ENCODE data around the gene OPTC.

The OPTC gene

DNA sequence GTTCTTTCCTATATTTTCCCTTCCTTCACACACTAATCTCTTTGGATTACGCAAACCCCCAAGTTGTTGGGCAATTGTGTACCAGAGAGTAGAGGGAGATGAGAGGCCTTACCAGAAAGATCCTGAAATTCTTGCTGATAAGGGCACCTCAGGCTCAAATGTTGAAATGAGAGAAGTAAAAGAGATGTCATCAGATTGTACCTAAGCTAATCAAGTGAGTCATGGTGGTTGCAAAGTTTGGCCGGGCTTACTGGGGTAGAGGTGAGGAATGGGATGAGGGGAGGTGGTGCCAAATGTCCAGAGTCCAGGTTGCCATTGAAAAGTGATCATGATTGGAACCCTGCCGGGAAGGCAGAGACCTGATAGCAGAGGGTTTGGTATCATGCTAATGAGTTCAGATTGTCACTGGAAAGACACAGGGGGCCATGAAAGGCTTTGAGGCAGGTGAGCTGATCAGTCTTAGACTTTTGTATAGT lies 43.1 kb downstream of the OPTC start:
- Histone ChIP-seq H3K27me3 (ENCODE audit: control insufficient read depth, insufficient read depth, low read length) (no peaks in the 10 kb centered on the region), H3K36me3 (ENCODE audit: control insufficient read depth, insufficient read depth, low read length) (no peaks in the 10 kb centered on the region), H3K4me3 (ENCODE audit: low read depth, low read length) (no peak overlapping the region), H3K27ac (ENCODE audit: low read depth, low read length) (no peak overlapping the region), H3K4me1 (ENCODE audit: control insufficient read depth, insufficient read depth, low read length) (peaks cover 3% of the 10 kb centered on the region; the same call in 1 of the 2 replicates), H3K9me3 (ENCODE audit: control insufficient read depth, insufficient read depth, low read depth, low read length) (no peaks in the 10 kb centered on the region), H3K9ac (ENCODE audit: low read length) (no peak overlapping the region)

DNA sequence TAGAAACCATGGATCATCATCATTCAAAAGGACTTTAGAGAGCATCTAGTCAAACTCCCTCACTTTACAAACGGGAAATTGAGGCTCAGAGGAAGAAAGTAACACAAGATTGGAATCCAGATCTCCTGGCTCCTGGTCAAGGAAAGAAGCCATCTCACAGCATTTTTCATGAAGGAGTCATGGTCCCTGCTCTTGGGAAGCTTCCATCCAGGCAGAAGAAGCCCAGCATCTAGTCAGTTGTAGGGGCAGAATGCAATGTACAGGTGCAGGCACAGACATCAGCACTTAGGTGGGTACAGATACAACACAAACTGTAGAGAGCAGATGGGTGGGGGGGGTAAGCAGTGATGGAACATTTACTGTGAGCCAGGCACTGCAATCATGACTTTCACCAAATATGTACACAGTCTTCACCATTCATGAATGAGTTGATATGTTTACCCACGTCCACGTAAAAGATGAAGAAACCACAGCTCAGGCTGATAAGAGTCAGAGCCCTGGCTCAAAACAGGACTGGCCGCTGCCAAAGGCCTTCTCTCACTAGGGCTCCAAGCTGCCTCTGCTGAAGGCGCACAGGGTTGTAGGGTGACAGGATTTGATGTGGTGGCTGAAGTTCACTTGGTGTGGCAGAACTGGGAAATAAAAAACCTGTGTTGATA lies 44.0 kb downstream of the OPTC start:
- peaks cover 3% of the 10 kb centered on the region; the same call in 1 of the 2 replicates for H3K4me1 ChIP-seq (ENCODE audit: control insufficient read depth, insufficient read depth, low read length)
- no peaks in the 10 kb centered on the region for H3K36me3 ChIP-seq (ENCODE audit: control insufficient read depth, insufficient read depth, low read length)
- no peaks in the 10 kb centered on the region for H3K27me3 ChIP-seq (ENCODE audit: control insufficient read depth, insufficient read depth, low read length)
- H3K9me3 ChIP-seq (ENCODE audit: control insufficient read depth, insufficient read depth, low read depth, low read length), result no peaks in the 10 kb centered on the region
- H3K9ac ChIP-seq (ENCODE audit: low read length), result no peak overlapping the region
- no peak overlapping the region for H3K27ac ChIP-seq (ENCODE audit: low read depth, low read length)
- no peak overlapping the region for H3K4me3 ChIP-seq (ENCODE audit: low read depth, low read length)

DNA sequence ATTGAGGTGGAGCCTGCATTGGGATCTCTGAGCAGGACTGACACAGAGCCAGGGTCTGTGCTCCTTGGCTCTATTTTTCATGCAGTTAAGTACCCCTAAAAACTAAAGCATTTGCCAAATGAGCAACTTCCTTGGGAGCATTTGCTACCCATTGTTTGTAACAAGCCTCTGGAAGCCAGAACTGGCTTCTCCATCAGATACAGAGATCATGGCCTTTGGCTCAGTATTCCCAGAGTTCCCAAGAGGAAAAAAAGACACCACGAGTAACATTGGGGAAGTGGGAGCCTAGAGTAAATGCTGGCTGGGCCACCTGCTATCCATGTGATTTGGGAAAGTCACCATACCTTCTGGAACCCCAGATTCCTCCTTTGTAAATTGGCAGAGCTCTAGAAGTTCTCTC lies 44.8 kb downstream of the OPTC start:
- H3K27me3 ChIP-seq (ENCODE audit: control insufficient read depth, insufficient read depth, low read length), result no peaks in the 10 kb centered on the region
- H3K9ac ChIP-seq (ENCODE audit: low read length), result no peak overlapping the region
- H3K27ac ChIP-seq (ENCODE audit: low read depth, low read length), result no peak overlapping the region
- H3K9me3 ChIP-seq (ENCODE audit: control insufficient read depth, insufficient read depth, low read depth, low read length), result no peaks in the 10 kb centered on the region
- no peak overlapping the region for H3K4me3 ChIP-seq (ENCODE audit: low read depth, low read length)
- H3K36me3 ChIP-seq (ENCODE audit: control insufficient read depth, insufficient read depth, low read length), result no peaks in the 10 kb centered on the region
- H3K4me1 ChIP-seq (ENCODE audit: control insufficient read depth, insufficient read depth, low read length), result no peaks in the 10 kb centered on the region; the same call in 1 of the 2 replicates

DNA sequence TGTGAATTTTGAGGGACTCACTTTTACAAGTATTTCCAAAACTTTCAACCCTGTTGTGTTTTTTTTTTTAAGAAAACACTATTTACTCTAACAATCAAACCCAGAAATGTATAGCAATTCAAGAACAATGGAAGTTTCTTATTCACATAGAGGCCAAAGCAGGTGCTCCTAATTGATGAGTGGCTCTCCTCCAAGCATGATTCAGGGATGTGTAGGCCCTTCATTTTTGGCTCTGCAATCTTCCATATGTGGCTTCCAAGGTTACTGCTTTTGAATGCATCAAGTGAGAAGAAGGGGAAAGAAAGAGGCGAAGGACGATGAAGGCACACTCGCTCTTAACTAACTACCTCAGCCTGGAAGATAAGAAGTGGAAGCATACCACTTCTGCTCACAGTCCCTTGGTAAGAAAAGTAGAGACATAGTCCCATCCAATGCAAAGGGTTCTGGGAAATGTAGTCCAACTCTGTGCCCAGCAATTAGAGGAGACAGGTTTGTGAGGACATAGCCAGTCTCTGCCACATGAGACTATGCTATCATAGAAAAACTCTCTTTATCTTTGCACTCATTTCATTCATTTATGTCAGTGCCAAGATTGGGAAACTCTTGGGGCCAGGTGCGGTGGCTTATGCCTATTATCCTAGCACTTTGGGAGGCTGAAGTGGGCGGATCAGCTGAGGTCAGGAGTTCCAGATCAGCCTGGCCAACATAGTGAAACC lies 46.0 kb downstream of the OPTC start:
- H3K4me1 ChIP-seq (ENCODE audit: control insufficient read depth, insufficient read depth, low read length), result peaks cover 10% of the 10 kb centered on the region
- H3K9ac ChIP-seq (ENCODE audit: low read length), result no peak overlapping the region
- no peaks in the 10 kb centered on the region for H3K9me3 ChIP-seq (ENCODE audit: control insufficient read depth, insufficient read depth, low read depth, low read length)
- H3K27me3 ChIP-seq (ENCODE audit: control insufficient read depth, insufficient read depth, low read length), result no peaks in the 10 kb centered on the region
- H3K27ac ChIP-seq (ENCODE audit: low read depth, low read length), result no peak overlapping the region
- no peak overlapping the region for H3K4me3 ChIP-seq (ENCODE audit: low read depth, low read length)
- H3K36me3 ChIP-seq (ENCODE audit: control insufficient read depth, insufficient read depth, low read length), result no peaks in the 10 kb centered on the region

DNA sequence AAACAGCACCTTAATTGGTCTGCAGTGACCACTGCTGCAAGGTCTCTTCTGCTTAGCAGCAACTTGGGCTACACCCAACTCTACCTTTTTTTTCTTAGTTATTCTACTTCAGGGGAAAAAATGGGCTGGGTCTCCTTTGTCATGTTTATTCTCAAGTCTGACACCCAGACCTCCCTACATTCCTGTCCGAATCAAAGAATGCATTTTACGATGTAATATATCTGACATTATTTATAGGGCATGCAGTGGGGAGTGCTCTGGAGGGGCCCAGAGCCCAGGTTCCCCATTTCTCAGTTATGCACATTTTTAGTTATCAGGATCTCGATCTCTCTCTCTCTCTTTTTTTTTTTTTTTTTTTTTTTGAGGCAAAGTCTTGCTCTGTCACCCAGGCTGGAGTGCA lies 50.5 kb downstream of the OPTC start:
- Histone ChIP-seq H3K27ac (ENCODE audit: low read depth, low read length) (no peak overlapping the region), H3K9ac (ENCODE audit: low read length) (no peak overlapping the region), H3K4me3 (ENCODE audit: low read depth, low read length) (no peak overlapping the region), H3K9me3 (ENCODE audit: control insufficient read depth, insufficient read depth, low read depth, low read length) (no peaks in the 10 kb centered on the region), H3K27me3 (ENCODE audit: control insufficient read depth, insufficient read depth, low read length) (no peaks in the 10 kb centered on the region), H3K36me3 (ENCODE audit: control insufficient read depth, insufficient read depth, low read length) (no peaks in the 10 kb centered on the region), H3K4me1 (ENCODE audit: control insufficient read depth, insufficient read depth, low read length) (peaks cover 37% of the 10 kb centered on the region)

DNA sequence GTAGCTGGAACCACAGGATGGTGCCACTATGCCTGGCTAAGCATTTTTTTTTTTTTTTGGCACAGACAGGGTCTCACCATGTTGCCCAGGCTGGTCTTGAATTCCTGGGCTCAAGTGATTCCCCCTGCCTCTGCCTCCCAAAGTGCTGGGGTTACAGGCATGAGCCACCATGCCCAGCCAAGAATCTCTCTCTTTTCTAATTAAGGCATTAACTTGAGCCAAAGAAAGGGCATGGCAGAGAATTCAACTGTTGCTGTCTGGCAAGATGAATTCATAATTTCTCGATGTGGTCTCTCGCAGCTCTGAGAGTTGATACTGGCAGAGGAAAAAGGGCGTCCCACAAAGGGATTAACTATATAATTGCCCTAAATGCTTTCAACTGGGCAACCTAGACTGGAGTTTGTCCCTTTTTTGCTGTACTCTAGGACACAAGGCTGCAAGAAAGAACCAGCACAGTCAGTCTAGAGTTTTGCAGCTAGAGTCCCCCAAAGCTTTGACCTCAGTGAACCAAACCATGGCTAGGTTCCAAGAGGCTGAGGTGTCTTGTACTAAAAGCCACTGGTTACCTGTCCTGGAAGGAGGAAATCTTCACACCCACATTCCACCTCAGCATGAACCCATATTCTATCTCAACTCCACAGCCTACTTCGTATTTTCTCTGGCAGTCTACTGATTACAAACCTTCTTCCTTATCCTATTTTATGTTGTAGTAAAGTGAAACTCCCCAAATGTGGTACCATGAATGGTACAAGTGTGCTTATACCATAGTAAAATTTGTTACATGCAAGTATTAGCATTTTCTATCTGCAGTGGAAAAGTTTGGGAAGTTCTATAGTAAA lies 51.2 kb downstream of the OPTC start:
- Histone ChIP-seq H3K36me3 (ENCODE audit: control insufficient read depth, insufficient read depth, low read length) (no peaks in the 10 kb centered on the region), H3K9ac (ENCODE audit: low read length) (no peak overlapping the region), H3K9me3 (ENCODE audit: control insufficient read depth, insufficient read depth, low read depth, low read length) (no peaks in the 10 kb centered on the region), H3K4me1 (ENCODE audit: control insufficient read depth, insufficient read depth, low read length) (peaks cover 37% of the 10 kb centered on the region), H3K27me3 (ENCODE audit: control insufficient read depth, insufficient read depth, low read length) (no peaks in the 10 kb centered on the region), H3K4me3 (ENCODE audit: low read depth, low read length) (no peak overlapping the region), H3K27ac (ENCODE audit: low read depth, low read length) (no peak overlapping the region)

DNA sequence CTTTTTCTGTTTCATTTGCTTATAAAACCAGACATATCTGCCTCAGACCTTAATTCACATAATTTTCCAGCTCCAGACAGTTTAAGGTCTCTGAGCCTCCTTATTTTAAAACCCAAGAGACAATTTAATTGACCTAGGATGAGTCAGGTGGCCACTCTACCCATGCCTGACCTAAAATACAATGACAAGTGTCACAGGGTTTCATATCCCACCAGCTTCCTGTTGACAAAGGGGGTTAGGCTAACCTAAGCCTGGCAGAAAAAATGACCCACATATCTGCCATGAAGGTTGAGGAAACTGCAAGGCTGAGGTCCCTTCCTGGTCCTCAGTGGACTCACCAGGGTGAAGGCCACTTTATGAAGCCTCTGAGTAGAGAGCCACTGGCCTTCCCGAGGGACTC lies 52.3 kb downstream of the OPTC start:
- H3K36me3 ChIP-seq (ENCODE audit: control insufficient read depth, insufficient read depth, low read length), result no peaks in the 10 kb centered on the region
- H3K4me3 ChIP-seq (ENCODE audit: low read depth, low read length), result no peak overlapping the region
- no peaks in the 10 kb centered on the region for H3K27me3 ChIP-seq (ENCODE audit: control insufficient read depth, insufficient read depth, low read length)
- peaks cover 37% of the 10 kb centered on the region for H3K4me1 ChIP-seq (ENCODE audit: control insufficient read depth, insufficient read depth, low read length)
- H3K9me3 ChIP-seq (ENCODE audit: control insufficient read depth, insufficient read depth, low read depth, low read length), result no peaks in the 10 kb centered on the region
- no peak overlapping the region for H3K27ac ChIP-seq (ENCODE audit: low read depth, low read length)
- no peak overlapping the region for H3K9ac ChIP-seq (ENCODE audit: low read length)

DNA sequence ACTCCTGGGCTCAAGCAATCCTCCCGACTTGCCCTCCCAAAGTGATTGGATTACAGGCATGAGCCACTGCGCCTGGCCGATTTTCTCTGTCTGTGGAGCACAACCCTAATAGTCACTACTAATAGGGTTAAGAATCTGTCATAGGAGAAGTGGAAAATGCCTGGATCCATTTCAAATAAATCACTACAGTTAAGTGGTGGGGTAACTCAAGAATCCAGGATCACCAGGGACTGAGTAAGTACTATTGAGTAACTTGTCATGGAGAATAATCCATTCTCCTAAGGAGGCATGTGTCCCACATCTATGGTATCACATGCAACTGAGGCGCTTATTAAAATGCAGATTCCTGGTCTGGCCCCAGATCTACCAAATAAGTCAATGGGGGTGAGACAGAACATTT lies 53.2 kb downstream of the OPTC start:
- no peaks in the 10 kb centered on the region for H3K9me3 ChIP-seq (ENCODE audit: control insufficient read depth, insufficient read depth, low read depth, low read length)
- no peaks in the 10 kb centered on the region for H3K36me3 ChIP-seq (ENCODE audit: control insufficient read depth, insufficient read depth, low read length)
- H3K4me3 ChIP-seq (ENCODE audit: low read depth, low read length), result no peak overlapping the region
- H3K9ac ChIP-seq (ENCODE audit: low read length), result no peak overlapping the region
- no peaks in the 10 kb centered on the region for H3K27me3 ChIP-seq (ENCODE audit: control insufficient read depth, insufficient read depth, low read length)
- H3K4me1 ChIP-seq (ENCODE audit: control insufficient read depth, insufficient read depth, low read length), result peaks cover 37% of the 10 kb centered on the region
- H3K27ac ChIP-seq (ENCODE audit: low read depth, low read length), result no peak overlapping the region

DNA sequence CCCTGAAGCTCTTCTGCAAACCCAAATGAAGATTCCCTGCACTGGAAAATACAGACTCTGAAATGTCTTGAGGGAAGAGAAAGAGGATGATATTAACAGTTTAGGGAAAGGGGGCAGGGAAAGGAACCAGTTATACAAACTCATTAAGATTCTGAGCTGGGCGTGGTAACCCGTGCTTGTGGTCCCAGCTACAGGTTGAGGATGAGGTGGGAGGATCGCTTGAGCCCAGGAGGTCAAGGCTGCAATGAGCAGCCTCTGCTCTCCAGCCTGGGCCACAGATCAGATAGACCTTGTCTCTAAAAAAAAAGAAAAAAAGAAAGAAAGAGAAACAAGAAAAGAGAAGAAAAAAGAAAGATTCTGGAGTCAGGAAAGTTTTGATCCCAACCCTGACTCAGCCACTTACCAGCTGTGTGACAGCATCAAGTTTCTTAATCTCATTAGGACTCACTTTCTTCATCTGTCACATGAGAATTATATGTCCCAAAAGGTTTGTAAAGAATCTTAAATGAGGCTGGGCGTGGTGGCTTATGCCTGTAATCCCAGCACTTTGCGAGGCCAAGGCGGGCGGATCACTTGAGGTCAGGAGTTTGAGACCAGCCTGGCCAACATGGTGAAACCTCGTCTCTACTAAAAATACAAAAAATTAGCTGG lies 53.9 kb downstream of the OPTC start:
- no peak overlapping the region for H3K9ac ChIP-seq (ENCODE audit: low read length)
- no peak overlapping the region for H3K4me3 ChIP-seq (ENCODE audit: low read depth, low read length)
- H3K27me3 ChIP-seq (ENCODE audit: control insufficient read depth, insufficient read depth, low read length), result no peaks in the 10 kb centered on the region
- no peaks in the 10 kb centered on the region for H3K36me3 ChIP-seq (ENCODE audit: control insufficient read depth, insufficient read depth, low read length)
- peaks cover 37% of the 10 kb centered on the region for H3K4me1 ChIP-seq (ENCODE audit: control insufficient read depth, insufficient read depth, low read length)
- H3K9me3 ChIP-seq (ENCODE audit: control insufficient read depth, insufficient read depth, low read depth, low read length), result no peaks in the 10 kb centered on the region
- no peak overlapping the region for H3K27ac ChIP-seq (ENCODE audit: low read depth, low read length)

DNA sequence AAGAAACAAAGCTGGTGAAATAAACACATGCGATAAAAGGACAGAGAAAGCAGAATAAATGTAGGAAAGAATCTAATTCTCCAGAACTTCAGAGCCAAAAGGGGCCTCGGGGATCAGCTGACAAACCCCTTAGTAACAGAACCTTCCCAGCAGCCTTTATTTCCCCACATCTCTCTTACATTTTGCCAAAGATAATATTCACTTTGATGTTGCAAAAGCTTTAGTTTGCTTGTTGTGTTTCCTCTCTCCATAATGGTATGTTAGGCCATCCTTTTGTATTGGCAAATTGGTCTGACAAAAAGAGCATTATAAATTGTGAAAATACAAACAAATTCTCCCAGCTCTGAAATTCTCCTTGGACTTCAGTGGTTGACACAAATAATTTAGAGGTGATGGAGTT lies 54.9 kb downstream of the OPTC start:
- Histone ChIP-seq H3K4me1 (ENCODE audit: control insufficient read depth, insufficient read depth, low read length) (peaks cover 37% of the 10 kb centered on the region), H3K4me3 (ENCODE audit: low read depth, low read length) (no peak overlapping the region), H3K27ac (ENCODE audit: low read depth, low read length) (no peak overlapping the region), H3K9me3 (ENCODE audit: control insufficient read depth, insufficient read depth, low read depth, low read length) (no peaks in the 10 kb centered on the region), H3K9ac (ENCODE audit: low read length) (no peak overlapping the region), H3K27me3 (ENCODE audit: control insufficient read depth, insufficient read depth, low read length) (no peaks in the 10 kb centered on the region), H3K36me3 (ENCODE audit: control insufficient read depth, insufficient read depth, low read length) (no peaks in the 10 kb centered on the region)
